ENCODE results near the gene CDK11A. TPM values are rescaled to one million over a fixed set of nuclear protein-coding genes. Genes with fewer than 3 reads are reported as not detected.

Gene CDK11A
- total RNA-seq, 1 donor from 2014 or later = 51.7 TPM

DNA sequence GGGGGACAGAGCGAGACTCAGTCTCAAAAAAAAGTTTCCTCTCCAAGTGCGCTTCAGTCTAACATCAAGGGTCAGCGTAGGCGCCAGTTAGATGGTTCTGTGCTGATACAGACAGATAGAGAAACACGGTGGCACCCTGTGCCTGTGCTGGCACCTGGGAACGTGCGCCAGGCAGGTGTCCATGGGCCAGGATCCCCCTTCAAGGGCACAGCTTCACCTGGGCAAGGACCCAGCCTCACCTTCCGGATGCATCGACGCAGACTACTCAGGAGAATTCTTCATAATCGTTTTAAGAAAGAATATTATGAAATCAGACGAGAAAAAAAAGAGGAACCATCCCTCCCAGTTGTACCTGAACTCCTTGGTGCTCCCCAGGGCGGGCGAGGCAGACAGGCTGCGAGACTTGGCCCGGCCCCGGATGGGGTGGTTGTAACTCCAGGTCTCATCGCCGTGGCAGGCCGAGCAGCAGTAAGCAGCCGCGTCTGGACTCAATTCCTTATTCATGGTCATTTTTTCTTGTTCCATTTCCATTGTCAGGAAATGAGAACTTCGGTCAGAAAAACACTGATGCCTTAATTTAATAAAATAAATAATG is 40.8 kb upstream of the CDK11A start:
- intact Hi-C loops (cut with DNase I) = no loop called here
- no peak for ATAC-seq
- TF ChIP-seq, protein P1, sequence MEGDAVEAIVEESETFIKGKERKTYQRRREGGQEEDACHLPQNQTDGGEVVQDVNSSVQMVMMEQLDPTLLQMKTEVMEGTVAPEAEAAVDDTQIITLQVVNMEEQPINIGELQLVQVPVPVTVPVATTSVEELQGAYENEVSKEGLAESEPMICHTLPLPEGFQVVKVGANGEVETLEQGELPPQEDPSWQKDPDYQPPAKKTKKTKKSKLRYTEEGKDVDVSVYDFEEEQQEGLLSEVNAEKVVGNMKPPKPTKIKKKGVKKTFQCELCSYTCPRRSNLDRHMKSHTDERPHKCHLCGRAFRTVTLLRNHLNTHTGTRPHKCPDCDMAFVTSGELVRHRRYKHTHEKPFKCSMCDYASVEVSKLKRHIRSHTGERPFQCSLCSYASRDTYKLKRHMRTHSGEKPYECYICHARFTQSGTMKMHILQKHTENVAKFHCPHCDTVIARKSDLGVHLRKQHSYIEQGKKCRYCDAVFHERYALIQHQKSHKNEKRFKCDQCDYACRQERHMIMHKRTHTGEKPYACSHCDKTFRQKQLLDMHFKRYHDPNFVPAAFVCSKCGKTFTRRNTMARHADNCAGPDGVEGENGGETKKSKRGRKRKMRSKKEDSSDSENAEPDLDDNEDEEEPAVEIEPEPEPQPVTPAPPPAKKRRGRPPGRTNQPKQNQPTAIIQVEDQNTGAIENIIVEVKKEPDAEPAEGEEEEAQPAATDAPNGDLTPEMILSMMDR (IDR thresholded peaks at IDR 0.05) = no peak

DNA sequence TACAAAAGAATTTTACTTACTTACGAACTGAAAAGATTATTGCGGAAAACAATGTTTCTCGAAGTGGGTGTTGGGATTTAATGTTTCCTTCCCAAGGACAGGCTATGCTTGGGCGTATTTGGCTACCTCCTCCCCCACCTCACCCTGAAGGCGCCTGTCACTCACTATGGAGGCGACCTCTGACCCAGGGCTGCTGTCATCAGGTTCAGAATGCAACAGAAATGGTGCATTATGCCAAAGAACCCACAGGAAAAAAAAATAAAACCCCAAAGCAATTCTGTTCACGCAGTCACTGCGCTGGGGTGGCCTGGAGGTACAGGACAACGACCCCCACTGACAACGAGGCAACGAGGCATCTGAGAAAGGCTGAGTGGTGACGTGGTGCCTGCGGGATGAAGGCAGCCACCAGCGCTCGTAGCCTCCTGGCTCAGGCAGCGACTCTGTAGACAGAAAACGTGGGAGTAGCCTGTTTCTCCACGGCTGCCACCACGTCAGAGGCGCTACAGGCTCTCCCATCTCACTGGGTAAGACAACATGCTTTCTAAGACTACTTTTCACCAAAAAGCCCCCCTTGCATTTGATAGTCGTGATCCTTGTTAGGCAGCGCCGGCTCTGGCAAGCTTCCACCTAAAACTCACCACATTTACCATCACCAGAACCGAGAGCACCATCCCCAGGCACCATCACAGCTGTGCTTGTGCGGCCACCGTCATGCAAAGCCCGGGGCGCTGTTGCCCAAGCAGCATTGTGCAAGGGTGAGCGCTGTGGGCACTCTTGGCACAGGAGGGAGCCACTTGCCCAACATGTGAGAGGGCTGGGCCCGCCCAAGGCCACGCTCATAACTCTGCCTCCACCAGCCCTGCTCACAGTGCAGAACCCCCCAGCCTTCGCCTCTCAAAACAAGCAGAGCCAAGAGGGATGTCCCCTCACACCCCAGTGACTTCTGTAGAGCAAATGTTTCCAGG is 39.8 kb upstream of the CDK11A start:
- H3K27ac ChIP-seq = peak overlapping the region; percentile 55
- H3K4me1 ChIP-seq = peaks cover 17% of the 10 kb centered on the region
- no peaks in the 10 kb centered on the region for H3K9me3 ChIP-seq
- H3K27me3 ChIP-seq = no peaks in the 10 kb centered on the region
- TF ChIP-seq, protein P1 (IDR thresholded peaks at IDR 0.05) = peak; percentile 24
- intact Hi-C loops (cut with DNase I) = no loop called here
- H3K36me3 ChIP-seq = peaks cover 71% of the 10 kb centered on the region
- H3K4me3 ChIP-seq = no peak overlapping the region
- ATAC-seq = peak; percentile 94
- peak; percentile 95 for DNase-seq

More for the DNA sequence above, 40.8 kb upstream of the CDK11A start:
- Histone ChIP-seq H3K4me3 (no peak overlapping the region), H3K36me3 (peaks cover 67% of the 10 kb centered on the region), H3K27ac (no peak overlapping the region), H3K27me3 (no peaks in the 10 kb centered on the region), H3K9me3 (no peaks in the 10 kb centered on the region), H3K4me1 (peaks cover 11% of the 10 kb centered on the region)
- no peak for DNase-seq

DNA sequence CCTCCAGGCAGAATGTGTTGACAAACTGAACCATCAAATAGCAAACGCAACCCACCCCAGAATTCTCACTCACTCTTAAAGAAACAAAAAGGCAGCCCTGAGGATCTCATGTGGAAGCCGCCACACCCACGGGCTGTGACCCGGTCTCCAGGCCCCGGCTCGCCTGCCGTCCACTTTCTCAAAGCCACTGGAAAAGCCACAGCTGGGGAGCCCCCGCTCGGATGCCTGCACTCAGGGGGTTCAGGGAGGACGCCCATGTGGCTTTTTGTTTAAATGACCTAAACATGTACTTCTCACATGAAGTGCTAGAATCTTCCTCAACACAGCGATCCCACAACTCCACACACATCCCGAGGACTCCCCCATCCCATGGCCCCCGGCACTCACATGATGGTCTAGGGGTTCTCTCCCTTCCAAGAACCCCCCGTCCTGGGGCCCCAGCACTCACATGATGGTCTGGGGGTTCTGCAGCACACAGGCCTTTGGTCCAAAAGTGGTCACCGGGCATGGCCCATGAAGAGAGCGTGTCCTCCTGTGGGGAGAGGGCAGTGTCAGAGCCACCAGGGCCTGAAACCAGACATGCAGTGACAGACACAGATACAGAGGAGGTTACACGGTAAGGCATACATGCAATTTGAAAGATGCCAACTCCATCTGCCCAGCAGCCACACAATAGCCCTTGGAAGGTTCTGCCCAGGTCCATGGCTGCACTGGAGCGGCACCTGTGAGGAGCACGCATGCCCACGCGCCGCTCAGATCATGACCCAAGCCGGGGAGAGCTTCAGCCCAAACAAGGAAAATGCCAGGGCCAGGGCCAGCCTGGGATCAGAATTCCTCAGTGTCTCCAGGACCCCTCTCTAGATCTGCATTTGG is 37.6 kb upstream of the CDK11A start:
- H3K9me3 ChIP-seq = no peaks in the 10 kb centered on the region
- no peaks in the 10 kb centered on the region for H3K27me3 ChIP-seq
- ATAC-seq (no peak), DNase-seq (no peak)
- H3K4me1 ChIP-seq = peaks cover 31% of the 10 kb centered on the region
- no peak overlapping the region for H3K4me3 ChIP-seq
- intact Hi-C loops (cut with DNase I) = no loop called here
- H3K36me3 ChIP-seq = peaks cover 63% of the 10 kb centered on the region
- H3K27ac ChIP-seq = no peak overlapping the region
- TF ChIP-seq, protein P1 (IDR thresholded peaks at IDR 0.05) = no peak

DNA sequence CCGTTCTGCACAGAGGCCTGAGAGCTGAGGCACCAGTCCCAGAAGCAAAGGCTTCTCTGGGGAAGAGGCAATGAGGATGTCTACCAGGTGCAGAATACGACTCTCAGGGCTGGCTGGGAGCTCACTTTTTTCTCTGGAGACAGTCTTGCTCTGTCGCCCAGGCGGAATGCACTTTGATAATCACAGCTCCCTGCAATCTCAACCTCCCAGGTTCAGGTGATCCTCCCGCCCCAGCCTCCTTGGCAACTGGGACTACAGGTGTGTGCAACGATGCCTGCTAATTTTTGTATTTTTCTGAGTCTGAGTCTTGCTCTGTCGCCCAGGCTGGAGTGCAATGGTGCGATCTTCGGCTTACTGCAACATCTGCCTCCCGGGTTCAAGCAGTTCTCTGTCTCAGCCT is 36.6 kb upstream of the CDK11A start:
- H3K27ac ChIP-seq = no peak overlapping the region
- DNase-seq = no peak
- no peak overlapping the region for H3K4me3 ChIP-seq
- ATAC-seq = no peak
- peaks cover 31% of the 10 kb centered on the region for H3K4me1 ChIP-seq
- no peaks in the 10 kb centered on the region for H3K9me3 ChIP-seq
- TF ChIP-seq, protein P1 (IDR thresholded peaks at IDR 0.05) = no peak
- intact Hi-C loops (cut with DNase I) = no loop called here
- peaks cover 74% of the 10 kb centered on the region for H3K36me3 ChIP-seq
- no peaks in the 10 kb centered on the region for H3K27me3 ChIP-seq

DNA sequence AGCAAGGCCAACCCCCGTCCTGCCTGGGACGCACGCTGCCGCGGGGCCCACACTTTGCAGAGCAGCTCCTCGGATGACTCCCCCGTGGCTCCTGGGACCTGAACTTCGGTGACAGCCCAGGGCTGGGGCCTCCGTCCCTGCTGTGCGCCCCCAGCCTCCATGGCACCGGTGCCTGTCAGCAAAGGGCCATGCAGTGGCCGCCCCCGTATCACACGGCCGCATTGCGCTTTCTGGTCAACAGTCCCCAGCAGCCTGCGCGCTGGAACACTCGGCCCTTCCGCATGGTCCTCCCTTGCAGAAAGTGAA is 36.1 kb upstream of the CDK11A start:
- Histone ChIP-seq H3K27me3 (no peaks in the 10 kb centered on the region), H3K36me3 (peaks cover 78% of the 10 kb centered on the region), H3K27ac (no peak overlapping the region), H3K4me1 (peaks cover 31% of the 10 kb centered on the region), H3K9me3 (no peaks in the 10 kb centered on the region), H3K4me3 (no peak overlapping the region)
- TF ChIP-seq, protein P1 (IDR thresholded peaks at IDR 0.05) = no peak
- ATAC-seq (no peak), DNase-seq (no peak)
- intact Hi-C loops (cut with DNase I) = no loop called here

Measured in upper lobe of right lung (tissue), 1 donor.